ENCODE data around the gene XPC.
A peak's percentile ranks its signal among the peaks of the same experiment; 100 is the strongest.

XPC gene

GRCh38 chr3:14150491-14151230, 27.7 kb downstream of the XPC start (continued):
- TF ChIP-seq REST (tag by site-specific recombination; IDR thresholded peaks at IDR 0.05) (peak; percentile 58), YY2 (tag by site-specific recombination; IDR thresholded peaks at IDR 0.05) (no peak), RBAK (tag by site-specific recombination; IDR thresholded peaks at IDR 0.05) (no peak), ZNF362 (tag by site-specific recombination; IDR thresholded peaks at IDR 0.05) (no peak), ZSCAN23 (tag by site-specific recombination; IDR thresholded peaks at IDR 0.05) (no peak), PRDM1 (tag by site-specific recombination; IDR thresholded peaks at IDR 0.05) (no peak), ZNF157 (tag by site-specific recombination; IDR thresholded peaks at IDR 0.05) (no peak), ZNF692 (tag by site-specific recombination; IDR thresholded peaks at IDR 0.05) (peak; percentile 38; the same call in 1 of the 2 replicates)

GRCh38 chr3:14150078-14150477, 28.3 kb downstream of the XPC start:
- H3K27ac ChIP-seq (ENCODE audit: extremely low read depth, low read depth, low read length), result no peak overlapping the region
- ChIA-PET POLR2A (no interaction called here), CTCF (interaction anchor here (1.1 kb wide), 1 partner anchor 54 kb away, joined by 3 read pairs; no protein-coding TSS in a partner anchor)
- H3K4me3 ChIP-seq (ENCODE audit: low read depth, low read length), result no peak overlapping the region
- H3K36me3 ChIP-seq (ENCODE audit: control insufficient read depth in 2 of 2, insufficient read depth in 1 of 2, low read length in 2 of 2), result peaks cover 6 to 87% of the 10 kb centered on the region in 2 experiments; a peak in 2 of 3 replicates
- no peak for TF ChIP-seq ZNF248 (tag by site-specific recombination; IDR thresholded peaks at IDR 0.05)
- no peak for TF ChIP-seq GLIS1 (tag by site-specific recombination; IDR thresholded peaks at IDR 0.05)
- TF ChIP-seq ZNF560 (tag by site-specific recombination; IDR thresholded peaks at IDR 0.05; ENCODE audit: borderline replicate concordance), result no peak
- no peak for TF ChIP-seq ZNF529 (tag by site-specific recombination; IDR thresholded peaks at IDR 0.05; ENCODE audit: insufficient replicate concordance)
- no peak for TF ChIP-seq KLF7 (tag by site-specific recombination; IDR thresholded peaks at IDR 0.05; ENCODE audit: borderline replicate concordance)
- no peak for TF ChIP-seq MYNN (tag by site-specific recombination; IDR thresholded peaks at IDR 0.05; ENCODE audit: borderline replicate concordance)
- no peak for TF ChIP-seq ZNF184 (tag by site-specific recombination; IDR thresholded peaks at IDR 0.05)
- no peak for TF ChIP-seq AEBP2 (tag by site-specific recombination; IDR thresholded peaks at IDR 0.05; ENCODE audit: borderline replicate concordance)
- no peak for TF ChIP-seq ZNF266 (tag by site-specific recombination; IDR thresholded peaks at IDR 0.05; ENCODE audit: low read depth)
- TF ChIP-seq ZNF174 (tag by site-specific recombination; IDR thresholded peaks at IDR 0.05), result no peak
- no peak for TF ChIP-seq ZFP3 (tag by site-specific recombination; IDR thresholded peaks at IDR 0.05; ENCODE audit: low read depth)
- no peak for TF ChIP-seq ZNF416 (tag by site-specific recombination; IDR thresholded peaks at IDR 0.05)
- TF ChIP-seq ZNF133 (tag by site-specific recombination; IDR thresholded peaks at IDR 0.05), result no peak
- TF ChIP-seq ZNF791 (tag by site-specific recombination; IDR thresholded peaks at IDR 0.05), result no peak
- no peaks in the 10 kb centered on the region for H3K9me3 ChIP-seq (ENCODE audit: control insufficient read depth, insufficient read depth, low read depth, low read length)
- H3K4me1 ChIP-seq (ENCODE audit: control insufficient read depth, insufficient read depth, low read length), result peaks cover 2% of the 10 kb centered on the region; the same call in 1 of the 2 replicates

All from HEK293 (cell line).